ENCODE data around the gene CCL20.

DNA sequence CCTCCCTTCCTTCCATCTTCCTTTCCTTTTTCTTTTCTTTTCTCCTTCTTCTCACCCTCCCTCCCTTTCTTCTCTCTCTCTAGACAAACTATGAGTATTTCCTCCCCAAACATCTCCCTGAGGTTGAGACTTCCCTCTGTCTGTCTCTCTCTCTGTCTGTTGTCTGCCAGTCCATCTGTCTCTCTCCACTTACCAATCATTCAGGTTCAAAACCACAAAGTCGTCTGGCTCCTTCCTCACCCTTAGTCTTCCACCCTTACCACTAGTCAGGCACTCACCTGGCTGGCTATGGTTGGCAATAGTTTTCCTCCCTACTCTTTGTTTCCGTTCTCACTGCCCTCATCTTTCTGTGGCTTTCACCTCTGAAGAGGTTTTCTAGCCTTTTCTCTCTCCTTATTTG lies 12.9 kb downstream of the CCL20 start:
- no peak for TF ChIP-seq OSR1 (CRISPR knock-in tag; IDR thresholded peaks at IDR 0.05)
- TF ChIP-seq TOX (CRISPR knock-in tag; IDR thresholded peaks at IDR 0.05; ENCODE audit: borderline replicate concordance), result no peak
- TF ChIP-seq PATZ1 (CRISPR knock-in tag; IDR thresholded peaks at IDR 0.05; ENCODE audit: borderline replicate concordance), result no peak

Data from SK-N-SH treated with all-trans-retinoic acid at 6 μM for 48 hours (cell line).